GM18517 (cell line): ENCODE results near the gene H2BK1.

ENCODE experiments used
- ATAC-seq: cut with Tn5 transposase; IDR thresholded peaks from one replicate; pipeline ENCODE4 v1.9.1; 2021; ENCODE audit warnings: mild to moderate bottlenecking, moderate library complexity; ENCODE audit not compliant: unreplicated experiment

The H2BK1 gene

DNA sequence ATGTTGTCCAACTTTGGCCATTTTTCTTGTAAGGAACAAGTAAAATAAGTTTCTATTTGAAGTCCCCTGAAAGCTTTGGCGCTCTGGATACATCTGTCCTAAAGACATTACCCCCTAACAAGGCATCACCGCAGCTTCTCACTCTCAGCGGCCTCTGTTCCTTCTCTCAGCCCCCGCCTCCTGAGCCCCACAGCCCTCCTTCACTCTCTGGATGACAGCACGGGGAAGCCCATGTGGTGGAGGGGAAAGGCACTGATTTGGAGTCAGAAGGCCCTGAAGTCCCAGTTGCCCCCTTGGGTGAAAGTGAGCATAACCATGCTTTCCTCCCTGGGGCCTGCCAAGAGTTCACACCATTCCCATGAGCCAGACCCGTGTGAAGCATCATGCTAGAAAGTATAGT is 4.6 kb downstream of the H2BK1 start:
- ATAC-seq = no peak

DNA sequence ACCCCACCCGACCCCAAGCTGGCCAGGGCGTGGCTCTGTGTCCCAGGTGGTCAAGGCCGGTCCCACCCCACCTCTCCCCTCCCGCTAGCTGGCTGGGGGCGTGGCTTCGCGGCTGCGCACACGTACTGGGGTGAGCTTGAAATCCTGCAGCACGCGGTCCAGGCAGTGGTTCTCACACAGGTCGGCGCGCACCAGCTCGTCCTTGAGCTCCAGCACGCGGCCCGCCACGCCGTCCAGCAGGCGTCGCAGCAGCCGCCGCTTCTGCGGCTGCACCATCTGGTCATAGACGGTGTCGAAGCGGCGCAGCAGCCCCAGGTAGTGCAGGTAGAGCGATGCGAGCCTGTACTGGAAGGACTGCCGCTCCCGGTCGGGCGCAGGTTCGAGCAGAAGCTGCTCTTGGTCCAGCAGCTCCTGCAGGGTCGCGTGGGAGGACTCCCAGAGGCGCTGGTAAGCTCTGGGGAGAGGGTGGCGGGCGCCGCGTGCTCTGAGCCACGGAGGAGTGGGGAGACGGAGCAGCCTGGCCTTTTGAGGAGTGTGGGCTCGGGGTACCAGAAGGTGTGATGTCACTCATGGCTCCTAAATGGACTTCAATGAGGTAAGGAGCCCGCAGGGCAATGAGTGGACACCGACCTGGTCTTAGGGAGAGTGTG is 5.8 kb downstream of the H2BK1 start:
- no peak for ATAC-seq

DNA sequence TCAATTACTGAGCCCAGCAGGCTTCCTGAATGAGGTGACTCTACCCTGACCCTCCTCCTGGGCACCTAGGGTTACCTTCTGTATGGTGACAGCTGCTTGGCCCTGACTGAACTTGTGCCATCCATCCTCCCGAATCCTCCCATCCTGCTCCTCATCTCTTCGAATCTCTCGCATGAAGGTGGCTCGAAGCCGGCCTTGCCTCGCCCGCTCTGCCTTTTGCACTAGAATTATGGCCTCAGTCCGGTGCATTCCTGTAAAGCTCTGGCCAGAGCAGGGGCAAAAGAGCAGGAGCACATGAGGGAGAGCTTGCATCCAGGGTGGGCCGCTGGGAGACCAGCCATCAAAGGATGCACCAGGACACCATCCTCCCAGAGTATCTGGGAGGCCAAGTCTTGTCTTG is 7.5 kb downstream of the H2BK1 start:
- ATAC-seq = no peak

DNA sequence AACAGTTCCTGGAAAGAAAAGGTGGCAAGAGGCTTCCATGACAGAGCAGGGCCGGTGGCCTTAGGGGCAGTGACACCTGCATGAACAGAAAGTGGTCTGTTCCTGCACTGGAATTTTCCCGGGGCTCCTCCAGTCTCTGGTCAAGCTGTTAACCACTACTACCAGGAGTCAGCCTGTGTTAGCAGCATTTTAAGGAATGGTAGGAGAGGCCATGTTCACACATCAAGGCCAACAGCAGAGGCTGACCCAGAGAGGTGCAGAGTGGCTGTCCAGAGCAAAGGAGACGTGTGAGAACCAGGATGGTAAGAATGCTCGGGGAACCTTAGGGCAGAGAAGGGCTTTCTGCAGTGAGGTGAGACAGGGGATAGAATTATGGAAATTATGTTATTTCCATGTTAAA is 8.5 kb downstream of the H2BK1 start:
- ATAC-seq = no peak

DNA sequence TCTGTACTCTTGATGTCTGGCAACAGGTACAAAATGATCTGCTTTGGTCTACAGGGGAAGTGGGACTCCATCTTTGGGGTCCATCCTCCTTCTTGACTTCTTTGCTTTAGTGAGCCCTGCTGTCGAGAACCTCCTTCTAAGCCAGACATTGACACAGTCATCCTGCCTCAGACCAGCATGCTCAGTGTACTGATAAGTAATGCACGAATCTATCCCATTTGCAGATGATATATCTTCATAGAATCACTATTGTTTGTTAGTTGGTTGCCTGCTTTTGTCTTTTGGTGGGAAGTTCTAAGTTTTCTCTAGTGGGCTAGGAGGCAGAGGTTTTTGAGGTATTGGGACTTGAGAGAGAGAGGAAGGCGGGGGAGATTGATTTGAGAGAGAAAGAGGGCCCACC is 8.9 kb downstream of the H2BK1 start:
- ATAC-seq = no peak

DNA sequence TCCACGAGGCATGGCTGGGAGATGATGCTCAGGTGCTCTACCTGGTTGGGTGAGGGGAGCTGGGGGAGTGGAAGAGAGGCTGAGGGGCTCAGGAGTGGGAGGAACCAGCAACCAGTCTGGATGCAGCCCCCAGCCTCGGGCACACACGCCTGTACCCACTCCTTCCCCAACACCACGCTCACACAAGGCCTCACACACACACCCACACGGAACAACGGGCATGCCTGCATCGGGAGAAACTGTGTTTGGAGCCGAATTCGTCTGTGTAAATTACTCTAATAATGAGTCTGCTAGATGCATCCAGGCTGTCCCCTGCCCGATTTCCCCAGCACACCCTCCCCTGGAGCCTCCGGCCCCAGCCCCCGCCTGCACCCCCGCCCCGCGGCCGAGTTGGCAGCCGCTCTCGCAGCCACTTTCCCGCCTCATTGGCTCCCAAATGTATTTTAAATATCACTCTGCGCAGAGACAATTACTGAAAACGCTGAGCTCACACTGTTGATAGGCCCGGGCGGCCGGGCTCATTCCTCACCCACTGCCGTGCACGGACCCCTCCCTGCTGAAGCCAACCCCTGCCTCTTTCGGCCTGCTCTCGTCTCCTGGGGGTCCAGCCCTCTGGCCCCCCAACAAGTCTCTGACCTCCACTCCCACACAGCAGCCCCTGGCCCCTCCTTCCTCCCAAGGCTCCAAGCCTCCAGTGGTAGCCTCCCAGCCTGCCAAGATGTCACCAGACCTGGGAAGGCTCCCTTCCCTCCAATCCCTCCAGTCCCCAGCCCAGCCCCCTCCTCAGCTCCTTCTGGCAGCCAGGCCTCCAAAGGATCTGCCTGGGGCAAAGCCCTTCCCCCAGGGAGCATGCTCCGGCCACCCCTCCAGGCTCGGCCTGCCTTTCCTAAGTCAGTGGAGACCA is 11.1 kb downstream of the H2BK1 start:
- ATAC-seq = no peak

DNA sequence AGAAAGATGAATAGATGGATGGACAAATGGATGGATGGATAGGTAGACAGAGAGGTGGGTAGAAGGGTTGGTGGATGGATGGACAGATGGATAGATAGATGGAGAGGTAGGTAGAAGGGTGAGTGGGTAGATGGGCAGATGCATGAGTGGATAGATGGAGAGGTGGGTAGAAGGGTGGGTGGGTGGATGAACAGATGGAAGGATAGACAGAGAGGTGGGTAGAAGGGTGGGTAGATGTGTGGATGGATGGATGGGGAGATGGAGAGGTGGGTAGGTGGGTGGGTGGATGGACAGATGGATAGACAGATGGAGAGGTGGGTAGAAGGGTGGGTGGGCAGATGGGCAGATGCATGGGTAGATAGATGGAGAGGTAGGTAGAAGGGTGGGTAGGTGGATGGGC is 12.4 kb downstream of the H2BK1 start:
- no peak for ATAC-seq

DNA sequence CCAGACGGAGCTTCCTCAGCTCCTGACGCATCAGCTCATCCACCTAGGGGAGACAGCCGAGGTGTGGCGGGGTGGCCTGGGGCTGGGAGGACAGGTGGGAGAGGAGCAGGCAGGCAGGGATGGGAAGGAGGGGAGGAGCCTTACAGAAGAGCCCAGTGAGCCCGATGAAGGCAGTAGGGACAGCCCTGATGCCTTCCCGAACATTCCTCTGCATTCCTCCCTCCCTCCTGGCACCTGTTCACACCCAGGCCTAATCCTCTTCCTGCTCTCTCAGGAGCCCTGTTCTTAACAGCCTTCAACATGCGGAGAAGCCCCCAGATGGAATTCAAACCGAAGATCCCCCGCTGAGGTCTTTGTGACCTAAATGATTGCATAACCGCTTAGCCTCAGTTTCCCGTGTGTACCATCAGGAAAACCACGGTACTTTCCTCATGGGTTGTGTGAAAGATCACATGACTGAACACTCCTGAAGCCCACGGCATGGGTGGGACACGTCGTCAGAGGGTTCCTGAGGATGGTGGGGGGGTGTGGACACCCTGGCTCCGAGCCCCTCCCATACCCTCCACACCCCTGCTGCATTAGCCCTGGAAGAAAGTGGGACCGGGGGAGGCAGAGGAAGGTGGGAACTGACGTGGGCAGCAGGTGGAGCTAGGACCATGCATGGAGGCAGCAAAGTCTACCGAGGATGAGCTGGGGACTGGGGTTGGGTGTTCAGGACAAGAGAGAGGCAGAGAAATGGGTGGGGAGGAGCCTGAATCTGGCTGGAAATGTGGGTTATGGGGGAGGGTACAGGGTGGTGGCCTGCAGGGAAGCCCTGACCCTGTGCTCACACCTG is 14.5 kb downstream of the H2BK1 start:
- ATAC-seq = no peak

DNA sequence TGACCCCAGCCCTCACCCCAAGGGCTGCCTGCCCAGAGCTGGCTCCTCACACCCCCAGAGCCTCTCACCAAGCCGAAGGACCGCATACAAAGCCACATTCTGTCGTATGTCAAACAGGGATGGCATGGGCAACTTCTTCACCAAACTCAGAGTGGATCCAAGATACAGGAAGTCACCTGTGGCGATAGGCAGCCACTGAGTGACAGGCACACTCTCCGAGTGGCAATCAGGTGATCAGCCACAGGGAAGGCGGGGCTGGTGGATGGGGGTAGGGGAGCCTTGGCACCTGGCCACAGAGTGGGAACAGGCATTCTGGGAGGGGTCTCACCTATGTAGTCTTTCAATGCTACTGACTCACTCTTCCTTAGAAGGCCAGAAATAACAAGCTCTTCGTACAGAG is 16.1 kb downstream of the H2BK1 start:
- ATAC-seq = no peak

DNA sequence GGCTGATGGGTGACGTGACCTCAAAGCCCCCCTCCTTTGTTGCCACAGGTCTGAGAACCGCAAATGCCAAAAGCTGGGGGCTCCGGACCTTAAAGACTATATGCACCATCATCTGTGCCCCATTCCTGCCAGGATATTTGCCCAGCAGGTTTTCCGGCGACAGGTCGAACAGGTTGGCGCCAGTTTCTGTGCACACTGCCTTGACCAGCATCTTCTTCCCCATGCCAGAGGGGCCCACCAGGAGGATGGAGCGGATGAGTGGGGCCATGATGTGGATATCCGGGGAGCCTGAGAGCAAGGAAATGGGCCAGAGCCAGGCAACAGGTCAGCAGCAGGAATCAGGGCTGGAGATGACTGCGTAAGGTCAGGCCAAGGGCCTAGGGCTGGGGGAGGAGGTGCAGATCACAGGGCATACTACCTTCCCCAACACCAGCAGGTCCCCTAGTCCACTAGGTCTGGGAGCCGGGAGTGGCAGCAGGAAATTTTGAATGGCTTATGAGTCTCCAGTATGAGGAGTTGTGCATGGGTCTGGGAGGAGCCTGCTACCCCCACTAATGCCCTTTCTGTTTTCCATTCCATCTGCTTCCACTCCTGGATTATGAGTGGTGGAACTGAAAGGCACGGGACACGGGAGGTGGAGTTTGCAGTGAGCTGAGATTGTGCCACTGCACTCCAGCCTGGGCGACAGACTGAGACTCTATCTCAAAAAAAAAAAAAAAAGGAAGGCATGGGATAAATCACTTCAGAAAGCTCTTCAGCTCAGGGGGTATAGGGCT is 16.9 kb downstream of the H2BK1 start:
- ATAC-seq = no peak

DNA sequence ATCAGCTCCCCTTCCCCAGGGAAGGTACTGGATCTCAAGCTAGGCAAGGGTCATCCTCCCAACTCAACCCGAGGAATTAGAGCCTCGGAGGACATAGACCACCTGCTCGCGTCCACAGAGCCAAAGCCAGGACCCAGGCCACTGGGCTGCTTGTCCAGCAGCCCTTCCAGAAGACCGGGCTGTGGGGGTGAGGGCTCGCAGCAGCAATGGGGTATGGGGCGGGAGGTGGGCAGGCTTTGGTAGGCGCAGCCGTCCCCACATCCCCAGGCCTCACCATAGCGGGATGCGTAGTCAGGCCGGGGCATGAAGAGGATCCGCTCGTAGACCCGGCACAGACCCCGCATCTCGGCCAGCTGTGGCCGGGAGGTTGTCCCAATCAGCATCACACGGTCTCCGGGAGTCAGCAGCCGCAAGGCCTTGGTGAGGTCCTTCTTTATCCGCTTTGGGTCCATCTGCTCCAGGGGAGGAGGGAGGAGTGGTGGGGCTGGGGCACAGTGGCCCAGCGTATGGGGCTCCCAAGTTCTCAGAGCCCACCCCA is 18.2 kb downstream of the H2BK1 start:
- ATAC-seq = no peak

DNA sequence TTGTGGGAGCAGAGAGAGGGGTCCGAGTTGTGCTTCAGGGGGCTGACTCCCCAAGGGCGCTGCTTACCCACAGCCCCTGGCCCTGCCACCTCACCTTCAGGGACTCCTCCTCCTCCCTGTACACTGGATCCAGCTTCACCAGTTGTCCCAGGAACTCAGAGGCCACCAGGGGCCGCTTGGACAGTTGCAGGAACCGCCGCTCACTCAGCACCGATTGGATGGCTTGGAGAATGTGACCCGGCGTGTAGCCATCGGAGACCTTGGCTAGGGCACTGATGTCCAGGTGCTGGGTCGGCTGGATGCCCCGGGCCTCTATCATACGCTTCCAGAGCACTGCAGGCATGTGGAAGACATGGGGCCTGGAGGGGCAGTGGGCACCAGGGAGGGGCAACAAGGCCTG is 18.7 kb downstream of the H2BK1 start:
- ATAC-seq = no peak

DNA sequence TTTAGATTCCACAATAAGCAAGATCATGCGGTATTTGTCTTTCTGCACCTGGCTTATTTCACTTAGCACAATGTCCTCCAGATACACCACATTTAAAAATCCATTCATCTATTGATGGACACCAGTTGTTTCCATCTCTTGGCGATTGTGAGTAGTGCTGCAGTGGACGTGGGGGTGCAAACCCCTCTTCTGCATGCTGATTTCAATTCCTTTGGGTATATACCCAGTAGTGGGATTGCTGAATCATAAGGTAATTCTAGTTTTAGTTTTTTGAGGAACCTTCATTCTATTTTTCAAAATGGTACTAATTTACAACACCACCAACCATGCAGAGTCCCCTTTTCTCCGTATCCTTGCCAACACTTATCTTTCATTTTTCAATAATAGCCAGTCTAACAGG is 21.2 kb downstream of the H2BK1 start:
- ATAC-seq = no peak

DNA sequence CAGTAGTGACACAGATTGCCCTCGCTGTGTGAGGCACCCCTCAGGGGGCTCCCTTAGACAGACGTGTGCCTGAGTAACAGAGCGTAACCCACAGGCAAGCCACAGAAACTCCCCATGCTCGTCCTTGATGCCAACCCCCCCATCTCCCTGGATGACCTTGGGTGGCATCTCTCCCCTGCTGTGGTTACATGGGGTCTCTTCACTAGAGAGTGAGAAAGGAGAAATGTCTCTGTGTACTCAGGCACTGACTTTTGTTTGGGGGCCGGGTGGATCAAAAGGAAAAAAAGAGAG is 22.1 kb downstream of the H2BK1 start:
- no peak for ATAC-seq

DNA sequence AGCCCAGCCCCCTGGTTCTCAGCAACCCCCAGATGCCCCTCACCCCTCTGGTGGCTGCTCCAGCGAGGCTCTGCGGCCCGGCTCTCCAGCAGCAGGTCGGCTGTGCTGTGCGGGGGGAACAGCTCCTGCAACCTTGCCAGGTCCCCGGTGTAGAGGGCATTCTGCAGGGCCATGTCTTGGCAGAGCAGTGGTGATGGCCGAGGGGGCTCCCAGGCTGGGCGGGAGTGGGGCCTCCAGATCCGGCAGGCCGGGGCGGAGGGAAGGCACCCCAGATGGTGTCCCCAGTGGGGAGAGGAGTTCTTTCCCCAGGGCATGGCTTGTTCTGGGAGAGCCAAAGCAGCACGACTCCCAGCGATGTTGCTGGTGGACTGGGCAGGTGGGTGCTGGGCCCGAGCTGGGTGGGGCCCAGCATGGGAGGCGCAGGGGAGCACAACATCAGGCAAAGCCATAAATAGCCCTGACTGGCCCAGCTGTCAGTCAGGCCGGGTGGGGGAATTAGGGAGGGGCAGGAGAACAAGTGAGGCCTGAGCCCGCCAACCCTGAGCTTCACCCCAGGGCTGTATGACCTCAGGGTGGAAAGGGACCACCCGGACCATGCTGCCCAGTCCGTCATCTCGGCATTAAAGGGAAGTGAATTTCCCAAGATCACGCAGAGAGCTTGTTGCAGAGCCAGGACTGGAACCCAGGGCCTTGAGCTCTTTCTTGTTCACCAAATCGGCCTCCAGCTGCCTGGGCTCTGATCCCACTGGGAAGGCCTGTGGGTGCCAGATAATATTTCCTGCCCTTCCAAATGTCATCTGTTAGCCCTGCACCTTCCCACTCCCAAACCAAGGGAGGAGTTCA is 22.7 kb downstream of the H2BK1 start:
- ATAC-seq = no peak

DNA sequence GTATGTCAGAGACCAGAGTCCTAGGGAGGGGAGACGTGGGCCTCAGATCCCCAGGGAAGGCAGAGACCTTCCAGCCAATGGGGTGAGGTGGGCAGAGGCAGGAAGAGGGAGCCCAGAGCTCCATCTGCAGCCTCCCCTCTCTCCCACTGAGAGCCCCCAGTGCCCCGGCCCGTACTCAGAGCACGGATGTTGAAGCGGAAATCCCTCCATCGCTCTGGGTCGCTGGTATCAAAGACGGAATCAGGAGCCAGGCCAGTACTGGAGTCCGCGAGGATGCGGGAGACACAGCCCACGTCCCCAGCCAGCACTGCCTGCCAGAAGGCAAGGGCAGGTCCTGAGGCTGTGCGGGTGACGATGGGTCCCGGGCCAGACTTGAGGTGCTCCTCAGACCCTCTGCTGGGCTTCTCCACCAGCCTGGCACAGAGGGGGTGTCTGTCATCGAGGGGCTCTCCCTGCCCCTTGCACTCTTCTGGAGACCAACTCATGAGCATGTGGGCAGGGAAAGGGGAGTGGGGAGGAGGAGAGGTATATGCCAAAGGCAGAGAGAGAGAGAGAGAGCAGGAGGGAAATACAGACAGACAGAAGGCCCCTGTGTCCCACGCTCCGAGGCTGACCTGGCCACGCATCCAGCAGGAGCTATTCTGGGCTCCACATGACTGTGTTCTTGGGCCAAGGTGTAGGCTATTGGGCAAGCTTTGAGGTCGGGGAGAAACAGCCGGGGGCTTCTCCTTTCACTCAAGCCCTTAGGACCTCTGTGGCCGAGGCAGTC is 23.5 kb downstream of the H2BK1 start, which contains the start of gene ASB10:
Gene ASB10, minus strand, starts transcription at position 611 of the 769 bp plus-strand sequence. Its CDS starts 120 bp downstream, at position 491.
- ATAC-seq = no peak

DNA sequence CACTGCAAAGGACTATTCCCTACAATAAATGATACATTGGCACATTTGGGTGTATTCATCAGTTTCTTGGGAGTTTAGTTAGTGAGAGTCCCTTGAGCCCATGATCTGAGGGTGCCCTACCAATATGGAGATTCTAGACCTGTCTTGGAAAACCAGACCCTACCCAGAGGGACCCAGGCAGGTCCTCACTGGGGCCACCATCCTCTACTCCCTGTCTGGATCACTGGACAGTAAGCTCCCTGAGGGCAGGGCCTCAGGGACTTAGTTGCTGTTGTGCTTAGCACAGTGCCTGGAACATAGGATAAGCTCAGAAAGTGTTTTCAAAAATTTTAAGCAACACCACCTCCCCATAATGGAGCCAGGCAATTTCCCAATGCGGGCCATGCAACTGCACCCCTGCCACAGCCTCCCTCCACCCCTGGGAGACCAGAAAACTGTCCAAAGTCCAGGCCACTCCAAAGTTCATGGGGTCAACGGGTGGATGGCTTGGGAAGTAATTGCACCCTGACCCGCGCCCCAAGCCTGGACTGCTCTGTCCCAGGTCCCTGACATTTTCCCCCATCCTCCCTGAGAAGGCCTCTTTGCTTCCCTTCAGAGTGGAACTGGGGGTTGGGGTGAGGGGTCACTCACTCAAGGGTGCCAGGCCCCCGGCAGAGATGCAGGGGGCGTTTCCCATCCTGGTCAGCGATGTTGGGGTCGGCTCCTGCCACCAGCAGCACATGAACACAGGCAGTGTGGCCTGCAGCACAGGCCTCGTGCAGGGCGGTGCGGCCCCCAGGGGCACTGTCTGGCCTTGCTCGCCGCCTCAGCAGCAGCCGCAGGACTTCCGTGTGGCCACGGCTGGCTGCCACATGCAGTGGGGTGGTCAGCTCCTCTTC is 24.3 kb downstream of the H2BK1 start:
- ATAC-seq = no peak

DNA sequence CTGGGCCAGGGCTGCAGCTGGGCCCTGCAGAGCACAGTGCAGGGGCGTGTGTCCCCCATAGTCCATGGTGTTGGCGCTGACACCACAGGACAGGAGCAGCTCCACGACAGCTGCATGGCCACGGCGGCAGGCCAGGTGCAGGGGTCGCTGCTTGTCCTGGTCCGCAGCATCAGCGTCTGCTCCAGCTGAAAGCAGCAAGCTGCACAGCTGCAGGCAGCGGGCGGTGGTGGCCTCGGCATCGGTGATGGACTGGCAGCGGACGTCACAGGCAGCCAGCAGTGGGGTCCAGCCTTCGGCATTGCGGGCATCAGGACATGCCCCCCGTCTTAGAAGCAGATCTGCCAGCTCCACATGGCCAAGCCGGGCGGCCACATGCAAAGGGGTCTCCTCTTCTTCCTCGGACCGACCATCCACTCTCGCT is 29.3 kb downstream of the H2BK1 start:
- no peak for ATAC-seq
